ENCODE measurements around the gene FOXA3. TPM values are rescaled to one million over a fixed set of nuclear protein-coding genes. Genes with fewer than 3 reads are reported as not detected.

Gene FOXA3
- total and polyA plus RNA-seq, 10 of the 15 experiments (the other 5 are each of a cell fraction or from before 2014, with no cell fraction given): 0.04 to 0.83 (median 0.11) TPM; not detected in 5

DNA sequence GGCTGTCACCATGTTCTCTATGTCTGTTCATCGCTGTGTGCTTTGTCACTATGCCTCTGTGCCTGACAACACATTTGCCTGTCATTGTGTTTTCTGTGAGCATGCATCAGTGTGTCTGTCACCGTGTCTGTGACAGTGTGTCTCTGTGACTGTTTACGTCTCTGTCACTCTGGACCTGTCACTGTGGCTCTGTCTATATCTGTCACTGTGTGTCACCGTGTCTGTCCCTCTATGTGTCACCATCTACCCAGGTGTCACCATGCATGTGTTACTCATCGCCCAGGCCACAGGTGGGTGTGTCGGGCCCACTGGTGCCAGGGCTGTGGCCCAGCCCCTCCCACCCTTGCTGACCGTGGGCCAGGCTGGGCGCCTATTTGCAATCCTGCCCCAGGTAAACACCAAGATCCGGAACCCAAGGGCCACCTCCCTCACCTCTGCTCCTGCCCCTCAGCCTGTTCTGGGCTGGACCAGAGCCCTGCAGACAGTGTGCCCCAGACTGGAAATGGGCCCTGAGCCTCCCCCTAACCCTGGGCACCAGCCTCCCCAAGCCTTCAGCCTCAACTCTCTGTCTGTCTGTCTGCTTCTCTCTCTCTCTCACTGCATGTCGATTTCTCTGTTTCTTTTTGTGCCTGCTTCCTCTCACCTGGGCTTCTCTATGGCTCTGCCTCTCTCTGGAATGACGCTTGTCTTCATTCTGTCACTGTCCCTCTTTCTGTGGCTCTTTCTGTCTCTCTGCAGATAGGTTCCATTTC, 14.1 kb downstream of the FOXA3 start (continued):
- TF ChIP-seq KAT2A (conservative IDR thresholded peaks at IDR 0.05; ENCODE audit: control insufficient read depth, low read depth, low read length) (no peak), MLLT1 (IDR thresholded peaks at IDR 0.05) (no peak)
- TF ChIP-seq, protein P1, sequence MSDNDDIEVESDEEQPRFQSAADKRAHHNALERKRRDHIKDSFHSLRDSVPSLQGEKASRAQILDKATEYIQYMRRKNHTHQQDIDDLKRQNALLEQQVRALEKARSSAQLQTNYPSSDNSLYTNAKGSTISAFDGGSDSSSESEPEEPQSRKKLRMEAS (IDR thresholded peaks at IDR 0.05; ENCODE audit: low read depth, low read length): no peak

- RAD21 ChIA-PET (ENCODE audit: unreplicated experiment): interaction anchor here (1.5 to 7.6 kb wide), 2 partner anchors 14 to 18 kb away, joined by 3 to 159 read pairs; partner anchors contain the start of genes FOXA3 and SYMPK
- Histone ChIP-seq H3K4me2 (ENCODE audit: control insufficient read depth, insufficient read depth) (no peak overlapping the region), H3K4me3 (no peak overlapping the region), H3K9me3 (replicated peaks; ENCODE audit: control insufficient read depth, insufficient read depth, low read length) (no peaks in the 10 kb centered on the region), H4K20me1 (ENCODE audit: control insufficient read depth, insufficient read depth) (no peaks in the 10 kb centered on the region), H3K36me3 (ENCODE audit: control insufficient read depth in 2 of 2, insufficient read depth in 2 of 2, low read length in 1 of 2) (peaks cover 0 to under 1% of the 10 kb centered on the region in 2 experiments; a peak in 1 of 4 replicates), H3K27ac (ENCODE audit: control insufficient read depth, insufficient read depth) (no peak overlapping the region), H3K9ac (ENCODE audit: control insufficient read depth, insufficient read depth, low read length) (no peak overlapping the region), H2AFZ (ENCODE audit: control insufficient read depth, low read depth, low read length) (no peak overlapping the region), H3K27me3 (replicated peaks in 1 of 2; ENCODE audit: control insufficient read depth in 2 of 2, insufficient read depth in 2 of 2, low read length in 1 of 2) (no peaks in the 10 kb centered on the region), H3K4me1 (ENCODE audit: control insufficient read depth, insufficient read depth, low read length) (peaks cover 29% of the 10 kb centered on the region), H3K79me2 (ENCODE audit: control insufficient read depth, insufficient read depth, low read length) (no peaks in the 10 kb centered on the region; the same call in 1 of the 2 replicates)
- no TSS peak for BruUV-seq (replicated peaks)
- in situ Hi-C loops (cut with MboI) (no loop called here), intact Hi-C loops (cut with micrococcal nuclease; ENCODE audit: unreplicated experiment) (no loop called here)
- SMC1A ChIA-PET (ENCODE audit: uncharacterized antibody, unreplicated experiment): interaction anchor here (6.0 kb wide), 1 partner anchor 12 kb away, joined by 98 read pairs; the partner anchor contains the start of genes FOXA3 and SYMPK
- ATAC-seq (no peak), FAIRE-seq (no peak), DNase-seq (ENCODE audit: low read depth, low spot score) (no peak)
- CTCF ChIA-PET: interaction anchor here (0.7 to 9.1 kb wide), 2 partner anchors 16 to 1173 kb away, joined by 4 to 194 read pairs; partner anchors contain the start of genes FOXA3 and SYMPK
- WGBS (ENCODE audit: insufficient coverage, insufficient replicate concordance, low lambda C conversion rate, missing lambda C conversion rate): 75% methylated on average over 8 of the region's 8 CpGs
- POLR2A ChIA-PET: interaction anchor here (0.6 to 9.0 kb wide), 2 partner anchors 14 to 15 kb away, joined by 4 to 178 read pairs; partner anchors contain the start of genes FOXA3 and SYMPK
- no peak for TF ChIP-seq FOS (IDR thresholded peaks at IDR 0.05; ENCODE audit: borderline replicate concordance, extremely low read depth, insufficient read length)
- no peak for TF ChIP-seq SP1 (IDR thresholded peaks at IDR 0.05; ENCODE audit: low read depth, low read length)
- TF ChIP-seq, protein P2, sequence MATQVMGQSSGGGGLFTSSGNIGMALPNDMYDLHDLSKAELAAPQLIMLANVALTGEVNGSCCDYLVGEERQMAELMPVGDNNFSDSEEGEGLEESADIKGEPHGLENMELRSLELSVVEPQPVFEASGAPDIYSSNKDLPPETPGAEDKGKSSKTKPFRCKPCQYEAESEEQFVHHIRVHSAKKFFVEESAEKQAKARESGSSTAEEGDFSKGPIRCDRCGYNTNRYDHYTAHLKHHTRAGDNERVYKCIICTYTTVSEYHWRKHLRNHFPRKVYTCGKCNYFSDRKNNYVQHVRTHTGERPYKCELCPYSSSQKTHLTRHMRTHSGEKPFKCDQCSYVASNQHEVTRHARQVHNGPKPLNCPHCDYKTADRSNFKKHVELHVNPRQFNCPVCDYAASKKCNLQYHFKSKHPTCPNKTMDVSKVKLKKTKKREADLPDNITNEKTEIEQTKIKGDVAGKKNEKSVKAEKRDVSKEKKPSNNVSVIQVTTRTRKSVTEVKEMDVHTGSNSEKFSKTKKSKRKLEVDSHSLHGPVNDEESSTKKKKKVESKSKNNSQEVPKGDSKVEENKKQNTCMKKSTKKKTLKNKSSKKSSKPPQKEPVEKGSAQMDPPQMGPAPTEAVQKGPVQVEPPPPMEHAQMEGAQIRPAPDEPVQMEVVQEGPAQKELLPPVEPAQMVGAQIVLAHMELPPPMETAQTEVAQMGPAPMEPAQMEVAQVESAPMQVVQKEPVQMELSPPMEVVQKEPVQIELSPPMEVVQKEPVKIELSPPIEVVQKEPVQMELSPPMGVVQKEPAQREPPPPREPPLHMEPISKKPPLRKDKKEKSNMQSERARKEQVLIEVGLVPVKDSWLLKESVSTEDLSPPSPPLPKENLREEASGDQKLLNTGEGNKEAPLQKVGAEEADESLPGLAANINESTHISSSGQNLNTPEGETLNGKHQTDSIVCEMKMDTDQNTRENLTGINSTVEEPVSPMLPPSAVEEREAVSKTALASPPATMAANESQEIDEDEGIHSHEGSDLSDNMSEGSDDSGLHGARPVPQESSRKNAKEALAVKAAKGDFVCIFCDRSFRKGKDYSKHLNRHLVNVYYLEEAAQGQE (IDR thresholded peaks at IDR 0.05; ENCODE audit: low read depth, low read length): no peak
- TF ChIP-seq PBX3 (IDR thresholded peaks at IDR 0.05; ENCODE audit: insufficient replicate concordance, low read depth, low read length): no peak
- TF ChIP-seq RCOR1 (conservative IDR thresholded peaks at IDR 0.05; ENCODE audit: low read depth, low read length): no peak
- TF ChIP-seq, protein P3, sequence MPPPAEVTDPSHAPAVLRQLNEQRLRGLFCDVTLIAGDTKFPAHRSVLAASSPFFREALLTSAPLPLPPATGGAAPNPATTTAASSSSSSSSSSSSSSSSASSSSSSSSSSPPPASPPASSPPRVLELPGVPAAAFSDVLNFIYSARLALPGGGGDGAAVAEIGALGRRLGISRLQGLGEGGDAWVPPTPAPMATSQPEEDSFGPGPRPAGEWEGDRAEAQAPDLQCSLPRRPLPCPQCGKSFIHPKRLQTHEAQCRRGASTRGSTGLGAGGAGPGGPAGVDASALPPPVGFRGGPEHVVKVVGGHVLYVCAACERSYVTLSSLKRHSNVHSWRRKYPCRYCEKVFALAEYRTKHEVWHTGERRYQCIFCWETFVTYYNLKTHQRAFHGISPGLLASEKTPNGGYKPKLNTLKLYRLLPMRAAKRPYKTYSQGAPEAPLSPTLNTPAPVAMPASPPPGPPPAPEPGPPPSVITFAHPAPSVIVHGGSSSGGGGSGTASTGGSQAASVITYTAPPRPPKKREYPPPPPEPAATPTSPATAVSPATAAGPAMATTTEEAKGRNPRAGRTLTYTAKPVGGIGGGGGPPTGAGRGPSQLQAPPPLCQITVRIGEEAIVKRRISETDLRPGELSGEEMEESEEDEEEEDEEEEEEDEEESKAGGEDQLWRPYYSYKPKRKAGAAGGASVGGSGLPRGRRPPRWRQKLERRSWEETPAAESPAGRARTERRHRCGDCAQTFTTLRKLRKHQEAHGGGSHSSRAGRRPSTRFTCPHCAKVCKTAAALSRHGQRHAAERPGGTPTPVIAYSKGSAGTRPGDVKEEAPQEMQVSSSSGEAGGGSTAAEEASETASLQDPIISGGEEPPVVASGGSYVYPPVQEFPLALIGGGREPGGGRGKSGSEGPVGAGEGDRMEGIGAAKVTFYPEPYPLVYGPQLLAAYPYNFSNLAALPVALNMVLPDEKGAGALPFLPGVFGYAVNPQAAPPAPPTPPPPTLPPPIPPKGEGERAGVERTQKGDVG (CRISPR knock-in tag; IDR thresholded peaks at IDR 0.05): no peak
These were observed 14.9 kb downstream of the FOXA3 start for GRCh38 chr19:45879055-45879454.

All from GM12878 (cell line).